Keratinocyte (primary cell): ENCODE data around the gene ABLIM1. TPM values are rescaled to one million over a fixed set of nuclear protein-coding genes. Genes with fewer than 3 reads are reported as not detected.

Experiments
- DNase-seq: peaks from one replicate; pipeline ENCODE4 v3.0.0-alpha.2; 2011; ENCODE audit warnings: low read depth, missing footprints, low spot score
- FAIRE-seq: peaks from 2 replicates; lab custom pipeline; 2011; peaks lifted over from hg19 to GRCh38; lab: Jason Lieb, UNC
- H2AFZ ChIP-seq: 2 replicates; pipeline ENCODE4 v1.6.0; 2012; ENCODE audit warnings: low read length, control low read depth, inconsistent platforms; ENCODE audit not compliant: control insufficient read depth
- H3K27ac ChIP-seq: 2 replicates; pipeline ENCODE4 v1.5.1; 2011; ENCODE audit warnings: low read length; ENCODE audit not compliant: control insufficient read depth, insufficient read depth
- H3K27me3 ChIP-seq: 3 replicates; pipeline ENCODE4 v1.6.0; 2011; ENCODE audit warnings: low read length; ENCODE audit not compliant: control insufficient read depth, insufficient read depth; ENCODE audit errors: extremely low read depth
- H3K36me3 ChIP-seq, 2 experiments: 2 replicates in 1 of 2; 3 replicates in 1 of 2; pipeline ENCODE4 v1.5.1; 2011; ENCODE audit warnings: low read length in 2 of 2, mild to moderate bottlenecking in 1 of 2; ENCODE audit not compliant: control insufficient read depth in 2 of 2, insufficient read depth in 2 of 2; ENCODE audit errors: extremely low read depth in 1 of 2
- H3K4me1 ChIP-seq: 3 replicates; pipeline ENCODE4 v1.5.1; 2011; ENCODE audit warnings: low read length; ENCODE audit not compliant: control insufficient read depth, insufficient read depth; ENCODE audit errors: extremely low read depth
- H3K4me2 ChIP-seq: 3 replicates; pipeline ENCODE4 v1.6.0; 2011; ENCODE audit warnings: low read depth, low read length; ENCODE audit not compliant: control insufficient read depth, insufficient read depth; ENCODE audit errors: extremely low read depth
- H3K4me3 ChIP-seq, 3 experiments: fragments of 200-600 bp in 1 of 3; sonication (generic) in 1 of 3; 2 replicates in 2 of 3; 3 replicates in 1 of 3; pipeline ENCODE4 v1.5.1; 2011 to 2016; ENCODE audit warnings: low read length in 3 of 3, mild to moderate bottlenecking in 3 of 3, control low read depth in 2 of 3, inconsistent platforms in 1 of 3, low read depth in 1 of 3, mixed read lengths in 1 of 3, mixed run types in 1 of 3, moderate library complexity in 1 of 3; ENCODE audit not compliant: control insufficient read depth in 2 of 3, insufficient read depth in 2 of 3; ENCODE audit errors: extremely low read depth in 1 of 3
- H3K79me2 ChIP-seq: 2 replicates; pipeline ENCODE4 v1.6.0; 2012; ENCODE audit warnings: low read length; ENCODE audit not compliant: control insufficient read depth, insufficient read depth
- H3K9ac ChIP-seq: 3 replicates; pipeline ENCODE4 v1.6.0; 2011; ENCODE audit warnings: low read length; ENCODE audit not compliant: control insufficient read depth, insufficient read depth; ENCODE audit errors: extremely low read depth
- H3K9me1 ChIP-seq: 3 replicates; pipeline ENCODE4 v1.6.0; 2011; ENCODE audit warnings: low read length; ENCODE audit not compliant: control insufficient read depth, insufficient read depth; ENCODE audit errors: extremely low read depth
- H3K9me3 ChIP-seq: 2 replicates; pipeline ENCODE4 v1.5.1; 2012; ENCODE audit warnings: low read depth, low read length; ENCODE audit not compliant: control insufficient read depth
- H4K20me1 ChIP-seq: 3 replicates; pipeline ENCODE4 v1.6.0; 2011; ENCODE audit warnings: low read length; ENCODE audit not compliant: control insufficient read depth, insufficient read depth; ENCODE audit errors: extremely low read depth
- EZH2 ChIP-seq: IDR thresholded peaks from one replicate; pipeline ENCODE4 v1.6.1; 2012; ENCODE audit warnings: inconsistent platforms, mild to moderate bottlenecking, low read length, moderate library complexity
- dilution Hi-C: fragments of 300-500 bp; cut with MboI; formaldehyde crosslinking; loops from one replicate; pipeline ENCODE4 v1.7.0; 2020; ENCODE audit warnings: low sequenced_read_pairs; ENCODE audit not compliant: extremely low pct_ligation_motif_present
- polyA plus RNA-seq, 5 experiments: library from polyadenylated mRNA; depleted of rRNA in 3 of 5; stranded (reverse) in 3 of 5; stranded (forward) in 1 of 5; unstranded in 1 of 5; fragments of >200 nt; gene quantifications; 1 replicate in 1 of 5; 2 replicates in 3 of 5; 3 replicates in 1 of 5; pipeline versions ENCODE4 v1.2.1 to v1.2.3, GENCODE V29; 2011 to 2012; ENCODE audit warnings: missing spikeins in 2 of 5, low read depth in 1 of 5, low replicate concordance in 1 of 5
- TF ChIP-seq, protein P1 (sequence below), 3 experiments: IDR thresholded peaks in 1 of 3; conservative IDR thresholded peaks in 1 of 3; optimal IDR thresholded peaks in 1 of 3; 2 replicates in 2 of 3; 3 replicates in 1 of 3; pipeline versions ENCODE3 to v1.5.1; 2011; ENCODE audit warnings: low read length in 3 of 3, mild to moderate bottlenecking in 3 of 3, moderate library complexity in 2 of 3, control low read depth in 1 of 3, inconsistent platforms in 1 of 3; ENCODE audit not compliant: insufficient read depth in 2 of 3; ENCODE audit errors: extremely low read depth in 1 of 3

Gene ABLIM1
- polyA plus RNA-seq, 1 donor (not counting 4 experiments of a cell fraction or from before 2014, with no cell fraction given), result 55.2 TPM

DNA sequence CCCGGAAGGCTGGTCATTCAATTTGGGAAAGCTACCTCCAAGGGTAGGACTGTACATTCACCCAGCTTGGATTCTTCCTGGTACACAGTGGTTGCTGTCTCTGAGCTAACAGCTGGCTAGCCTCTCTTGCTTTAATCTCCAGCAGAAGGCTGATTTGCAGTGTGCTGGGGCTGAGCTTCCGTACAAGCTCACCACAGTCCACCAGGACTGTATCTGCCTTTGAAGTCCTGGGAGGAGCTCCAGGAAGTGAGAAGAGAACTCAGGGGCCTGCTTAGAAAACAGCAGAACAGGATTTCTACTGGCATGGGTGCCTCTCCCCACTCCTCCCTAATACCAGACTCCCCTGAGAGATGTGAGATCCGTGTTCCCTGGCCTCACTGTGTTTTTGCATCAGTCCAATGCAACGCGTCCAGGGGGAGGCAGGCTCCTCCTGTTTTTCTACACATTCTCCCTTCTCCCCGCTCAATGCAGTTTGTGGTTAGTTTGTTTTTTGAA, 260.4 kb downstream of the ABLIM1 start:
- Histone ChIP-seq H3K4me2 (peak overlapping the region; percentile 22), H3K36me3 (peaks cover 5 to 12% of the 10 kb centered on the region in 2 experiments), H3K4me3 (no peak overlapping the region), H4K20me1 (no peaks in the 10 kb centered on the region), H3K9me3 (no peaks in the 10 kb centered on the region), H3K9me1 (peaks cover 5% of the 10 kb centered on the region), H3K79me2 (peaks cover 89% of the 10 kb centered on the region), H2AFZ (no peak overlapping the region), H3K9ac (no peak overlapping the region), H3K27ac (no peak overlapping the region), H3K27me3 (no peaks in the 10 kb centered on the region), H3K4me1 (peaks cover 57% of the 10 kb centered on the region)
- TF ChIP-seq EZH2, result no peak
- TF ChIP-seq, protein P1, sequence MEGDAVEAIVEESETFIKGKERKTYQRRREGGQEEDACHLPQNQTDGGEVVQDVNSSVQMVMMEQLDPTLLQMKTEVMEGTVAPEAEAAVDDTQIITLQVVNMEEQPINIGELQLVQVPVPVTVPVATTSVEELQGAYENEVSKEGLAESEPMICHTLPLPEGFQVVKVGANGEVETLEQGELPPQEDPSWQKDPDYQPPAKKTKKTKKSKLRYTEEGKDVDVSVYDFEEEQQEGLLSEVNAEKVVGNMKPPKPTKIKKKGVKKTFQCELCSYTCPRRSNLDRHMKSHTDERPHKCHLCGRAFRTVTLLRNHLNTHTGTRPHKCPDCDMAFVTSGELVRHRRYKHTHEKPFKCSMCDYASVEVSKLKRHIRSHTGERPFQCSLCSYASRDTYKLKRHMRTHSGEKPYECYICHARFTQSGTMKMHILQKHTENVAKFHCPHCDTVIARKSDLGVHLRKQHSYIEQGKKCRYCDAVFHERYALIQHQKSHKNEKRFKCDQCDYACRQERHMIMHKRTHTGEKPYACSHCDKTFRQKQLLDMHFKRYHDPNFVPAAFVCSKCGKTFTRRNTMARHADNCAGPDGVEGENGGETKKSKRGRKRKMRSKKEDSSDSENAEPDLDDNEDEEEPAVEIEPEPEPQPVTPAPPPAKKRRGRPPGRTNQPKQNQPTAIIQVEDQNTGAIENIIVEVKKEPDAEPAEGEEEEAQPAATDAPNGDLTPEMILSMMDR (optimal IDR thresholded peaks at IDR 0.05 in 1 of 3, IDR thresholded peaks at IDR 0.05 in 1 of 3, conservative IDR thresholded peaks at IDR 0.05 in 1 of 3; ENCODE audit: extremely low read depth in 1 of 3, insufficient read depth in 2 of 3, low read length in 3 of 3), result peak in 1 of 3 experiments; percentile 38
- dilution Hi-C loops, result no loop called here
- no peak for DNase-seq
- peak; percentile 80 for FAIRE-seq

DNA sequence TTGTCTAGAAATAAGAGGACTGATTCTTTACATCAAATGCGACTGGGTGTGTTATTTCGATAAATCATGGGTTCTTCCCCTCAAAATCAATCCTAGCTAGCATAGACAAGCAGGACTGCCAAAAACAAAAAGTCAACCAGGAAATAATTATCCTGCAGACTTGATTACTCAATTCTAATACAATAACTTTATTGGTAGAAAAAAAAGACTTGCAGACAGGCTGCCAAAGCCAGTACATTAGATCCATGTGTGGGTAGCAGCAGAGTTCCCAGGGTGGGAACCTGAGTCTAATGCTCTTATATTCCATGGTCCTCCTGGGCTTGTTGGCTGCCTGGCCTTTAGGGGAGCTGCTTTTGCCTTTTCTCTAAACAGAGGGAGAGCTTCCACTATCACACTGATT, 261.6 kb downstream of the ABLIM1 start:
- Histone ChIP-seq H4K20me1 (no peaks in the 10 kb centered on the region), H2AFZ (no peak overlapping the region), H3K4me2 (no peak overlapping the region), H3K27me3 (no peaks in the 10 kb centered on the region), H3K4me1 (peaks cover 58% of the 10 kb centered on the region), H3K36me3 (peaks cover 5 to 18% of the 10 kb centered on the region in 2 experiments), H3K27ac (no peak overlapping the region), H3K9ac (no peak overlapping the region), H3K9me1 (peaks cover 9% of the 10 kb centered on the region), H3K4me3 (no peak overlapping the region), H3K9me3 (no peaks in the 10 kb centered on the region), H3K79me2 (peaks cover 89% of the 10 kb centered on the region)
- TF ChIP-seq, protein P1 (optimal IDR thresholded peaks at IDR 0.05 in 1 of 3, IDR thresholded peaks at IDR 0.05 in 1 of 3, conservative IDR thresholded peaks at IDR 0.05 in 1 of 3; ENCODE audit: extremely low read depth in 1 of 3, insufficient read depth in 2 of 3, low read length in 3 of 3), result no peak
- no peak for TF ChIP-seq EZH2
- no peak for DNase-seq
- FAIRE-seq, result no peak
- dilution Hi-C loops, result no loop called here
